Smooth muscle cell (in vitro differentiated cells): Measurements from ENCODE around the gene ACMSD. TPM values are rescaled to one million over a fixed set of nuclear protein-coding genes. Genes with fewer than 3 reads are reported as not detected.
"Not testable (repeated sequence)": the region's sequence is repeated elsewhere in the genome, so short reads cannot be mapped to it uniquely, and the experiment has no call there.

Source experiments
- DNase-seq: peaks from one replicate; lab custom pipeline; 2025; ENCODE audit not compliant: unreplicated experiment; lab: John Stamatoyannopoulos, UW
- H2AFZ ChIP-seq: fragments of 200-600 bp; sonication (generic); 2 replicates; pipeline ENCODE4 v1.6.0; 2016; ENCODE audit warnings: antibody characterized with exemption, low read depth, mild to moderate bottlenecking
- H3F3A ChIP-seq: fragments of 200-600 bp; sonication (generic); 2 replicates; pipeline ENCODE4 v1.6.0; 2017; ENCODE audit warnings: antibody characterized with exemption, low read depth
- H3K27ac ChIP-seq: fragments of 200-600 bp; sonication (generic); 2 replicates; pipeline ENCODE4 v1.5.1; 2016; ENCODE audit warnings: low read depth, mild to moderate bottlenecking
- H3K27me3 ChIP-seq: fragments of 200-600 bp; sonication (generic); 2 replicates; pipeline ENCODE4 v1.6.1; 2016; ENCODE audit warnings: low read depth, mild to moderate bottlenecking
- H3K36me3 ChIP-seq: fragments of 200-600 bp; sonication (generic); 2 replicates; pipeline ENCODE4 v1.5.1; 2016; ENCODE audit warnings: low read depth
- H3K4me1 ChIP-seq: fragments of 200-600 bp; sonication (generic); 2 replicates; pipeline ENCODE4 v1.5.1; 2016; ENCODE audit warnings: low read depth
- H3K4me2 ChIP-seq: fragments of 200-600 bp; sonication (generic); 2 replicates; pipeline ENCODE4 v1.6.0; 2016; ENCODE audit warnings: mild to moderate bottlenecking
- H3K4me3 ChIP-seq: fragments of 200-600 bp; sonication (generic); 2 replicates; pipeline ENCODE4 v1.5.1; 2016; ENCODE audit warnings: mild to moderate bottlenecking
- H3K79me2 ChIP-seq: fragments of 200-600 bp; sonication (generic); 2 replicates; pipeline ENCODE4 v1.6.0; 2016; ENCODE audit warnings: low read depth, mild to moderate bottlenecking
- H3K9ac ChIP-seq: fragments of 200-600 bp; sonication (generic); 2 replicates; pipeline ENCODE4 v1.6.0; 2016; ENCODE audit warnings: low read depth
- H3K9me3 ChIP-seq: fragments of 200-600 bp; sonication (generic); replicated peaks from 2 replicates; pipeline ENCODE4 v1.5.1; 2016; ENCODE audit warnings: low read depth
- H4K20me1 ChIP-seq: fragments of 200-600 bp; sonication (generic); 2 replicates; pipeline ENCODE4 v1.6.0; 2016; ENCODE audit warnings: low read depth
- WGBS: methylation state at CpG from one replicate; pipeline ENCODE4 v1.1.7; 2016; ENCODE audit warnings: low lambda C conversion rate; 5-methylcytosine and 5-hydroxymethylcytosine counted together
- polyA plus RNA-seq: library from polyadenylated mRNA; unstranded; fragments of >200 nt; fragmentation: Nextera tagmentation; extraction: Ambion mirVana; gene quantifications from 2 replicates; pipeline ENCODE4 v1.2.1, GENCODE V29; 2016
- total RNA-seq: library from RNA; depleted of rRNA; stranded (reverse); fragments of >200 nt; gene quantifications from 2 replicates; pipeline ENCODE4 v1.2.3, GENCODE V29; 2014
- TF ChIP-seq, protein P1 (sequence below): fragments of 200-600 bp; sonication (generic); IDR thresholded peaks from 2 replicates; pipeline ENCODE4 v1.5.1; 2017; ENCODE audit warnings: borderline replicate concordance, mild to moderate bottlenecking, antibody characterized with exemption; ENCODE audit not compliant: insufficient read depth, poor library complexity, severe bottlenecking

The ACMSD gene
- total and polyA plus RNA-seq, 2 experiments from 2014 or later: not detected

DNA sequence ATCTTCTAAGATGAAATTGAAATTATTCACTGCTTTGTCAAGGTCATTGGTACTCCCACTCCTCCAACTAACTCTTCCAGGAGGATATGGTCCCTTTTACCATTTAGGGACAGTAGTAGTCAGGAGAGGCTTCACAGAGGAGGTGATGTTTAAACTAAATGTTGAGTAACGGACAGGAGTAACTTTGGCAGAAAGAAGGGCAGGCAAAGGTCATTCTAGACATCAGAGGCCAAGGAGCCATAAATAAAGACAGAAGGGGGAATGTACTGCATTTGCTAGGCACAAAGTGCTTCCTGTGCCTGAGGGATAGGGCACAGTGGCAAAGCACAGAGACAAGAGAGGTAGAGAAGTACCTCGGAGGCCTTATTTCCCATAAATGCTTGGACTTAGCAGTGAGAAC is 14.6 kb upstream of the ACMSD start:
- Histone ChIP-seq H3K27me3 (no peaks in the 10 kb centered on the region), H3K36me3 (no peaks in the 10 kb centered on the region), H3K27ac (no peak overlapping the region), H2AFZ (no peak overlapping the region), H3K79me2 (no peaks in the 10 kb centered on the region), H3K4me3 (no peak overlapping the region), H3K9ac (no peak overlapping the region), H3K4me2 (no peak overlapping the region), H3F3A (no peaks in the 10 kb centered on the region), H3K4me1 (no peaks in the 10 kb centered on the region), H4K20me1 (no peaks in the 10 kb centered on the region), H3K9me3 (no peaks in the 10 kb centered on the region)
- TF ChIP-seq, protein P1, sequence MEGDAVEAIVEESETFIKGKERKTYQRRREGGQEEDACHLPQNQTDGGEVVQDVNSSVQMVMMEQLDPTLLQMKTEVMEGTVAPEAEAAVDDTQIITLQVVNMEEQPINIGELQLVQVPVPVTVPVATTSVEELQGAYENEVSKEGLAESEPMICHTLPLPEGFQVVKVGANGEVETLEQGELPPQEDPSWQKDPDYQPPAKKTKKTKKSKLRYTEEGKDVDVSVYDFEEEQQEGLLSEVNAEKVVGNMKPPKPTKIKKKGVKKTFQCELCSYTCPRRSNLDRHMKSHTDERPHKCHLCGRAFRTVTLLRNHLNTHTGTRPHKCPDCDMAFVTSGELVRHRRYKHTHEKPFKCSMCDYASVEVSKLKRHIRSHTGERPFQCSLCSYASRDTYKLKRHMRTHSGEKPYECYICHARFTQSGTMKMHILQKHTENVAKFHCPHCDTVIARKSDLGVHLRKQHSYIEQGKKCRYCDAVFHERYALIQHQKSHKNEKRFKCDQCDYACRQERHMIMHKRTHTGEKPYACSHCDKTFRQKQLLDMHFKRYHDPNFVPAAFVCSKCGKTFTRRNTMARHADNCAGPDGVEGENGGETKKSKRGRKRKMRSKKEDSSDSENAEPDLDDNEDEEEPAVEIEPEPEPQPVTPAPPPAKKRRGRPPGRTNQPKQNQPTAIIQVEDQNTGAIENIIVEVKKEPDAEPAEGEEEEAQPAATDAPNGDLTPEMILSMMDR: no peak
- DNase-seq: no peak
- 88% methylated on average over 2 of the region's 2 CpGs for WGBS

DNA sequence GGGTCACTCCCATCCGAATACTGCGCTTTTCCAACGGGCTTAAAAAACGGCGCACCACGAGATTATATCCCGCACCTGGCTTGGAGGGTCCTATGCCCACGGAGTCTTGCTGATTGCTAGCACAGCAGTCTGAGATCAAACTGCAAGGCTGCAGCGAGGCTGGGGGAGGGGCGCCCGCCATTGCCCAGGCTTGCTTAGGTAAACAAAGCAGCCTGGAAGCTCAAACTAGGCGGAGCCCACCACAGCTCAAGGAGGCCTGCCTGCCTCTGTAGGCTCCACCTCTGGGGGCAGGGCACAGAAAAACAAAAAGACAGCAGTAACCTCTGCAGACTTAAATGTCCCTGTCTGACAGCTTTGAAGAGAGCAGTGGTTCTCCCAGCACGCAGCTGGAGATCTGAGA is 12.7 kb upstream of the ACMSD start:
- DNase-seq, H3K4me3 ChIP-seq, H3K4me1 ChIP-seq, H2AFZ ChIP-seq, H3K27ac ChIP-seq, H4K20me1 ChIP-seq, H3K9me3 ChIP-seq, H3K27me3 ChIP-seq, H3K4me2 ChIP-seq, H3K79me2 ChIP-seq, H3K9ac ChIP-seq, H3K36me3 ChIP-seq, H3F3A ChIP-seq: not testable (repeated sequence)
- WGBS: 57% methylated on average over 12 of the region's 13 CpGs

DNA sequence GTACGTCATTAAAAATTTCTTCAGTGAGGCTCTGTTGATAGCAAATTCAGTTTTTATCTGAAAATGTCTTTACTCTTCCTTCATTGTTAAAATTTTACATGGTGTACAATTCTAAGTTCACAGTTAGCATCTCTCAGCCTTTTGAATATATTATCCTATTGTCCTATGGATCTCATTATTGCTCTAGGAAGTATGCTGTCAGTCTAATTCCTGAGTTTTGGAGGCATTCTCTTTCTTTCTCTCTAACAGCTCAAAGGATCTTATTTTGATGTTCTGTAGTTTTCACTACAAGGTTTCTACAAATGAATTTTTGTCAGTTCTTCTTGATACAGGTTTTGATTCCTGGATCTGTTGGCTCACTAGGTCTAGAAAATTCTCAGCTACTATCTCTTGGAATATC is 2.9 kb upstream of the ACMSD start:
- no peaks in the 10 kb centered on the region for H3K79me2 ChIP-seq
- H2AFZ ChIP-seq: no peak overlapping the region
- no peak for DNase-seq
- no peaks in the 10 kb centered on the region for H3K4me1 ChIP-seq
- no peaks in the 10 kb centered on the region for H3K27me3 ChIP-seq
- H3K27ac ChIP-seq: no peak overlapping the region
- H4K20me1 ChIP-seq: no peaks in the 10 kb centered on the region
- H3K9ac ChIP-seq: no peak overlapping the region
- no peaks in the 10 kb centered on the region for H3K36me3 ChIP-seq
- 100% methylated on average over 1 of the region's 1 CpG for WGBS
- H3F3A ChIP-seq: no peaks in the 10 kb centered on the region
- H3K9me3 ChIP-seq: no peaks in the 10 kb centered on the region
- no peak overlapping the region for H3K4me2 ChIP-seq
- H3K4me3 ChIP-seq: no peak overlapping the region
- TF ChIP-seq, protein P1: no peak

GRCh38 chr2:134836986-134837385 is 1.4 kb upstream of the ACMSD start:
- peak overlapping the region; percentile 43 for H3K4me2 ChIP-seq
- TF ChIP-seq, protein P1: no peak
- H2AFZ ChIP-seq: no peak overlapping the region
- WGBS: 26% methylated on average over 2 of the region's 2 CpGs
- DNase-seq: no peak
- peak overlapping the region; percentile 23 for H3K27ac ChIP-seq
- no peak overlapping the region for H3K9ac ChIP-seq
- no peaks in the 10 kb centered on the region for H3K4me1 ChIP-seq
- no peaks in the 10 kb centered on the region for H3K36me3 ChIP-seq
- H4K20me1 ChIP-seq: no peaks in the 10 kb centered on the region
- no peak overlapping the region for H3K4me3 ChIP-seq
- no peaks in the 10 kb centered on the region for H3K9me3 ChIP-seq
- no peaks in the 10 kb centered on the region for H3F3A ChIP-seq
- no peaks in the 10 kb centered on the region for H3K79me2 ChIP-seq
- H3K27me3 ChIP-seq: no peaks in the 10 kb centered on the region
